Measurements from ENCODE around the gene BRWD1.
A peak's percentile ranks its signal among the peaks of the same experiment; 100 is the strongest.

BRWD1 gene

DNA sequence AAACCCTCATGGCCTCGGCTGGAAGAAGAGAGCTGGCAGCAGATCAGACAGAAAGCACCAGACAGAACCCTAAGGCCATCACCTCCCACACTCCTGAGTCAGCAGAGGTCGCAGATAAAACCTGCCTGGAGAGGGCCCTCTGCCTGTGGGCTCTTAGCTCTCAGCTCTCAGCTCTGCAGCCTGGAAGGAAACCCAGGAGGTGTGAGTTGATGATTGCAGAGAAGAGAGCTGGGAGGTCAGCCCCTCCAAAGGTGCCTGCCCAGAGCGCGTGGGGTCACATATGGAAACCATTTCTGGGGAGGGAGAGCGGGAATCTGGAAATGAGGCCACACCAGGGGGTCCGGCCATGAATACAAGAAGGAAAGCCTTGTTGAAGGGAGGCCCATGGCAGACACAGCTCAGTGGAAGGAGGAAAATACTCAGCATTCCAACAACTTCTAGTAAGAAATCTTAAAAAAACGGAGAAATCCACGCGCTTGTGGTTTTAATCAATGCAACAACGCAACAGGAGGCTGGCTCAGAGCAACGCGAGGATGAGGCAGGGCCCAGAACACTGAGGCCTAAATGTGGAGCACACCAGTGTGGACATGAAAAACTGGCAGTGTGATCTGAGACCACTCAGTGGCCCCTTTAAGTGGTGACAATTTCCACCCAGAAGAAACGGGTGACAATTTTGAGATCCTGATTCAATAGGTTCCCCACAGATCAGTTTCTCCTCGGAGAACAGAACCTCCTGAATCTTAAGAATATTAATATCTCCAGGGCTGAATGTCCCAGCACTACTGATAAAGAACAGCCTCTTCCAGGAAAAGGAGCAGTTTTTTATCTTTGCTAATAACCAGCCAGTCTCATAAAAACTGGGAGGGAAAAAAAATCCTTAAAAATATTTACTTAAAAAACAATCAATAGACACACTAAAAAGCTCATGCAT is 175.9 kb downstream of the BRWD1 start:
- DNase-seq = no peak

DNA sequence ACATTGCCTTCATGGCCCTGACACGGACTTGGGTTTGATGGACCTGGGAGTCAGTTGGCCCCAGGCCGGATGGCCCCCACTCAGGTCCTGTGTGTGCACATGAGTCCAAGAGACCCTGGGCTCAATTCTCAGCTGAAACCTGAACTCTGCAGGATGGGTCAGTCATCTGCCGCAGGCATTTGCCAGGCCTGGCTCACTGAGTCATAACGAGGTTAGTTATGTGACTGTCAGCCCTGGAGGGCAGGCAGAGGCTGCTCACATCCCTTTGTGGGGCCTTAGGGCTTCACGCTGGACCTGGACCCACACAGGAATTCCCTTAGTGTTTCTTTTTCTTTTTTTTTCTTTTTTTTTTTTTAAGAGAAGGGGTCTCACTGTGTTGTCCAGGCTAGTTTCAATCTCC is 176.7 kb downstream of the BRWD1 start:
- no peak for DNase-seq

DNA sequence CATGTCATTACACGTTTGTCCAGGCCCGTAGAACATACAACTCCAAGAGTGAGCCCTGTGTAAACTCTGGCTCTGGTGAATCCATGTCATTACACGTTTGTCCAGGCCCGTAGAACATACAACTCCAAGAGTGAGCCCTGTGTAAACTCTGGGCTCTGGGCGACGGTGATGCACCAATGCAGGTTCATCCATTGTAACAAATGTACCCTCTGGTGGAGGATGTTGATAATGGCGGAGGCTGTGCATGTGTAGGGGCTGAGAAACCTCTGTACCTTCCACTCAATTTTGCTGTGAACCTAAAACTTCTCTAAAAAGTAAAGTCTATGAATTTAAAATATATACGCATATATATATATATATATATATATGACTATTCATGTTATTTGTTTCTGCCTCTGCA is 177.3 kb downstream of the BRWD1 start:
- peak in 1 of 56 donors; percentile 6 for DNase-seq

DNA sequence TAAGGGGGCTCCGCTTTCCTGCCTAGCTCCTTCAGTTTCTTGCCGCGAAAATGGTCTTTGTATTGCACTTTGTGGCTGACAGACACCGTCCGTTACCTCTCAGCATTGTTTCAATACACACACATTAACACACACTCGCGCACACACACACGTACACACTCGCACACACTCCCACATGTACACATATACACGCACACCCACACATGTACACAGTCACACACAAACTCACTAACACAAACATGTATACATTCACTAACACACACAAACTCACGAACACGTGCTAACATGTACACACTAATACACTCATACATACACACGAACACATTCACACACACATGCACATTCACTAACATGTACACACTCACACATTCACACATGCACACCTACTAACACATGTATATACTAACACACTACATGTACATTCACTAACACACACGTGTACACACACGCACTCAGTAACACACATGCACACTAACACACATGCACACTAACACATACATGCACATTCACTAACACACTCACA is 179.1 kb downstream of the BRWD1 start:
- no peak for DNase-seq
